Panc1 (cell line): ENCODE data around the gene DDB1. TPM values are rescaled to one million over a fixed set of nuclear protein-coding genes. Genes with fewer than 3 reads are reported as not detected.

Experiments used
- ATAC-seq: fragments of 200-7000 bp; cut with Tn5 transposase; 2 replicates; pipeline ENCODE4 v1.9.1; 2020; ENCODE audit warnings: mild to moderate bottlenecking, moderate library complexity
- BruUV-seq: library from RNA; stranded (reverse); fragments of 400-500 nt; replicated peaks from 2 replicates; lab custom pipeline; 2021; lab: Mats Ljungman, UMichigan
- CTCF ChIA-PET: fragments of 300-600 bp; sonication (Branson Sonifier 250); formaldehyde crosslinking; loops from one replicate; lab custom pipeline; 2022; ENCODE audit warnings: antibody characterized with exemption; lab: Charles Lee
- POLR2A ChIA-PET: fragments of 300-600 bp; sonication (Branson Sonifier 250); formaldehyde crosslinking; loops from one replicate; lab custom pipeline; 2022; ENCODE audit warnings: antibody characterized with exemption; lab: Charles Lee
- DNase-seq: peaks from one replicate; pipeline ENCODE4 v3.0.0-alpha.2; 2010; ENCODE audit warnings: low read depth, low spot score
- H3K27ac ChIP-seq: 2 replicates; pipeline ENCODE4 v1.5.1; 2011; ENCODE audit warnings: mild to moderate bottlenecking, low read length, inconsistent platforms
- H3K27me3 ChIP-seq: fragments of 200-500 bp; sonication (Bioruptor generic); 2 replicates; pipeline ENCODE4 v1.6.0; 2014; ENCODE audit warnings: low read length, inconsistent platforms; ENCODE audit not compliant: control insufficient read depth, insufficient read depth
- H3K36me3 ChIP-seq: fragments of 200-500 bp; sonication (Bioruptor generic); 2 replicates; pipeline ENCODE4 v1.5.1; 2014; ENCODE audit warnings: inconsistent platforms, mild to moderate bottlenecking, low read length, moderate library complexity; ENCODE audit not compliant: control insufficient read depth, insufficient read depth
- H3K4me1 ChIP-seq: 2 replicates; pipeline ENCODE4 v1.5.1; 2011; ENCODE audit warnings: inconsistent platforms, mild to moderate bottlenecking, low read length, moderate library complexity; ENCODE audit not compliant: control insufficient read depth, insufficient read depth
- H3K4me3 ChIP-seq, 2 experiments: 2 replicates each; pipeline ENCODE4 v1.5.1; 2011 to 2012; ENCODE audit warnings: low read depth in 2 of 2, low read length in 2 of 2, mild to moderate bottlenecking in 2 of 2, inconsistent platforms in 1 of 2, moderate library complexity in 1 of 2
- H3K9me3 ChIP-seq: fragments of 200-500 bp; sonication (Bioruptor generic); 2 replicates; pipeline ENCODE4 v1.5.1; 2014; ENCODE audit warnings: low read depth, mild to moderate bottlenecking, inconsistent platforms, low read length, moderate library complexity; ENCODE audit not compliant: control insufficient read depth, insufficient read depth
- POLR2AphosphoS5 ChIP-seq: IDR thresholded peaks from 2 replicates; pipeline ENCODE4 v1.6.1; 2012; ENCODE audit warnings: mild to moderate bottlenecking, low read depth, low read length, moderate library complexity
- SIN3A ChIP-seq: IDR thresholded peaks from 2 replicates; pipeline ENCODE4 v1.6.1; 2012; ENCODE audit warnings: low read depth, mild to moderate bottlenecking, low read length, moderate library complexity, borderline replicate concordance; ENCODE audit not compliant: insufficient read depth
- TCF7L2 ChIP-seq: IDR thresholded peaks from 2 replicates; pipeline ENCODE4 v1.6.1; 2011; ENCODE audit warnings: mild to moderate bottlenecking, low read depth, low read length, inconsistent platforms
- in situ Hi-C: cut with HindIII; loops from 2 replicates; pipeline ENCODE4 v1.10.0; 2016; ENCODE audit warnings: low sequenced_read_pairs, low pct_unique_long_range_greater_than_20kb
- intact Hi-C: fragments of 100-400 bp; cut with micrococcal nuclease; formaldehyde crosslinking; loops from one replicate; pipeline ENCODE4 v1.10.0; 2022; ENCODE audit not compliant: unreplicated experiment
- total RNA-seq: library from RNA; stranded (reverse); gene quantifications from one replicate; pipeline ENCODE4 v1.2.1, GENCODE V29; 2021; ENCODE audit not compliant: unreplicated experiment
- TF ChIP-seq, protein P1 (sequence below), 2 experiments: IDR thresholded peaks; 2 replicates each; pipeline ENCODE4 v1.6.1; 2011 to 2012; ENCODE audit warnings: low read depth in 2 of 2, control low read depth in 1 of 2, low read length in 1 of 2, mild to moderate bottlenecking in 1 of 2, moderate library complexity in 1 of 2; ENCODE audit not compliant: insufficient read depth in 1 of 2
- TF ChIP-seq, protein P2 (sequence below): fragments of 450-650 bp; IDR thresholded peaks from 2 replicates; pipeline ENCODE4 v1.5.1; 2017; ENCODE audit warnings: mild to moderate bottlenecking

Gene DDB1
- total RNA-seq, 1 experiment from 2014 or later, result 217 TPM

DNA sequence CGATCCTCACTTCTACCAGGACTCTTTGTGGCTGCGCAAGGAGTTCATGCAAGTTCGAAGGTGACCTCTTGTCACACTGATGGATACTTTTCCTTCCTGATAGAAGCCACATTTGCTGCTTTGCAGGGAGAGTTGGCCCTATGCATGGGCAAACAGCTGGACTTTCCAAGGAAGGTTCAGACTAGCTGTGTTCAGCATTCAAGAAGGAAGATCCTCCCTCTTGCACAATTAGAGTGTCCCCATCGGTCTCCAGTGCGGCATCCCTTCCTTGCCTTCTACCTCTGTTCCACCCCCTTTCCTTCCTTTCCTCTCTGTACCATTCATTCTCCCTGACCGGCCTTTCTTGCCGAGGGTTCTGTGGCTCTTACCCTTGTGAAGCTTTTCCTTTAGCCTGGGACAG, 35.7 kb upstream of the DDB1 start:
- in situ Hi-C loops, result no loop called here
- ChIA-PET POLR2A (no interaction called here), CTCF (no interaction called here)
- DNase-seq, result no peak
- no peak for ATAC-seq
- peaks cover 3% of the 10 kb centered on the region; the same call in 1 of the 2 replicates for H3K4me1 ChIP-seq
- intact Hi-C loops, result no loop called here
- no TSS peak for BruUV-seq
- H3K4me3 ChIP-seq, result no peak overlapping the region
- H3K27me3 ChIP-seq, result no peaks in the 10 kb centered on the region
- no peak overlapping the region for H3K27ac ChIP-seq
- TF ChIP-seq, protein P1, sequence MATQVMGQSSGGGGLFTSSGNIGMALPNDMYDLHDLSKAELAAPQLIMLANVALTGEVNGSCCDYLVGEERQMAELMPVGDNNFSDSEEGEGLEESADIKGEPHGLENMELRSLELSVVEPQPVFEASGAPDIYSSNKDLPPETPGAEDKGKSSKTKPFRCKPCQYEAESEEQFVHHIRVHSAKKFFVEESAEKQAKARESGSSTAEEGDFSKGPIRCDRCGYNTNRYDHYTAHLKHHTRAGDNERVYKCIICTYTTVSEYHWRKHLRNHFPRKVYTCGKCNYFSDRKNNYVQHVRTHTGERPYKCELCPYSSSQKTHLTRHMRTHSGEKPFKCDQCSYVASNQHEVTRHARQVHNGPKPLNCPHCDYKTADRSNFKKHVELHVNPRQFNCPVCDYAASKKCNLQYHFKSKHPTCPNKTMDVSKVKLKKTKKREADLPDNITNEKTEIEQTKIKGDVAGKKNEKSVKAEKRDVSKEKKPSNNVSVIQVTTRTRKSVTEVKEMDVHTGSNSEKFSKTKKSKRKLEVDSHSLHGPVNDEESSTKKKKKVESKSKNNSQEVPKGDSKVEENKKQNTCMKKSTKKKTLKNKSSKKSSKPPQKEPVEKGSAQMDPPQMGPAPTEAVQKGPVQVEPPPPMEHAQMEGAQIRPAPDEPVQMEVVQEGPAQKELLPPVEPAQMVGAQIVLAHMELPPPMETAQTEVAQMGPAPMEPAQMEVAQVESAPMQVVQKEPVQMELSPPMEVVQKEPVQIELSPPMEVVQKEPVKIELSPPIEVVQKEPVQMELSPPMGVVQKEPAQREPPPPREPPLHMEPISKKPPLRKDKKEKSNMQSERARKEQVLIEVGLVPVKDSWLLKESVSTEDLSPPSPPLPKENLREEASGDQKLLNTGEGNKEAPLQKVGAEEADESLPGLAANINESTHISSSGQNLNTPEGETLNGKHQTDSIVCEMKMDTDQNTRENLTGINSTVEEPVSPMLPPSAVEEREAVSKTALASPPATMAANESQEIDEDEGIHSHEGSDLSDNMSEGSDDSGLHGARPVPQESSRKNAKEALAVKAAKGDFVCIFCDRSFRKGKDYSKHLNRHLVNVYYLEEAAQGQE (IDR thresholded peaks at IDR 0.05; ENCODE audit: insufficient read depth in 1 of 2, low read depth in 2 of 2, low read length in 1 of 2), result no peak
- TF ChIP-seq SIN3A (no peak), TCF7L2 (no peak), POLR2AphosphoS5 (no peak)
- TF ChIP-seq, protein P2, sequence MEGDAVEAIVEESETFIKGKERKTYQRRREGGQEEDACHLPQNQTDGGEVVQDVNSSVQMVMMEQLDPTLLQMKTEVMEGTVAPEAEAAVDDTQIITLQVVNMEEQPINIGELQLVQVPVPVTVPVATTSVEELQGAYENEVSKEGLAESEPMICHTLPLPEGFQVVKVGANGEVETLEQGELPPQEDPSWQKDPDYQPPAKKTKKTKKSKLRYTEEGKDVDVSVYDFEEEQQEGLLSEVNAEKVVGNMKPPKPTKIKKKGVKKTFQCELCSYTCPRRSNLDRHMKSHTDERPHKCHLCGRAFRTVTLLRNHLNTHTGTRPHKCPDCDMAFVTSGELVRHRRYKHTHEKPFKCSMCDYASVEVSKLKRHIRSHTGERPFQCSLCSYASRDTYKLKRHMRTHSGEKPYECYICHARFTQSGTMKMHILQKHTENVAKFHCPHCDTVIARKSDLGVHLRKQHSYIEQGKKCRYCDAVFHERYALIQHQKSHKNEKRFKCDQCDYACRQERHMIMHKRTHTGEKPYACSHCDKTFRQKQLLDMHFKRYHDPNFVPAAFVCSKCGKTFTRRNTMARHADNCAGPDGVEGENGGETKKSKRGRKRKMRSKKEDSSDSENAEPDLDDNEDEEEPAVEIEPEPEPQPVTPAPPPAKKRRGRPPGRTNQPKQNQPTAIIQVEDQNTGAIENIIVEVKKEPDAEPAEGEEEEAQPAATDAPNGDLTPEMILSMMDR, result no peak
- peaks cover 7% of the 10 kb centered on the region; the same call in 1 of the 2 replicates for H3K9me3 ChIP-seq
- H3K36me3 ChIP-seq, result peaks cover 30% of the 10 kb centered on the region

DNA sequence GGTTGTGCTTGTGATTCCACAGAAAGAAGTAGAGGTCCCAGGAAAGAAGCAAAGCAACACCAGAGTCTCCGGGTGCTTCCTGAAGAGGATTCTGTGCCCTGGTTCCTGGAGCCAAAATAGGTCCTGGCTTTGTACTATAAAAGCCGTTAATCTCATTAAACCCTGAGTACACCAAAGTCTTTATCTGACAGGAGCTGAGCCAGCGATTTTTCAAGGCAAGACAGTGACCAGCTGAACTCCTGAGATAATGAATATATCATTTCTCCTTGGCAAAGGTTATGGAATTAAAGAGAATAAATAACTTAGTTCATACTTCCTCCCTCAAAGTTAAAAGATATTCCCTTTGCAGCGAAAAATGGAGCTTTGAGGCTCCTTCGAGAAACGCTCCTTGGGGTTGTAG, 34.5 kb upstream of the DDB1 start:
- H3K4me3 ChIP-seq, result no peak overlapping the region
- in situ Hi-C loops (no loop called here), intact Hi-C loops (no loop called here)
- no peaks in the 10 kb centered on the region for H3K9me3 ChIP-seq
- H3K36me3 ChIP-seq, result peaks cover 34% of the 10 kb centered on the region
- no peaks in the 10 kb centered on the region for H3K27me3 ChIP-seq
- DNase-seq (no peak), ATAC-seq (no peak)
- peaks cover 8% of the 10 kb centered on the region for H3K4me1 ChIP-seq
- POLR2A ChIA-PET, result interaction anchor here (0.7 kb wide), 1 partner anchor 425 kb away, joined by 3 read pairs; the partner anchor contains the start of genes FEN1 and TMEM258
- TF ChIP-seq SIN3A (no peak), POLR2AphosphoS5 (no peak), TCF7L2 (no peak)
- TF ChIP-seq, protein P1 (IDR thresholded peaks at IDR 0.05; ENCODE audit: insufficient read depth in 1 of 2, low read depth in 2 of 2, low read length in 1 of 2), result no peak
- TF ChIP-seq, protein P2, result no peak
- no peak overlapping the region for H3K27ac ChIP-seq
- CTCF ChIA-PET, result no interaction called here
- BruUV-seq, result no TSS peak
